ENCODE results near the gene TEX13B.
"Not testable (repeated sequence)": the region's sequence is repeated elsewhere in the genome, so short reads cannot be mapped to it uniquely, and the experiment has no call there.

TEX13B gene

GRCh38 chrX:107979534-107979933 lies 2.6 kb downstream of the TEX13B start:
- no peak overlapping the region for H3K4me3 ChIP-seq (ENCODE audit: low read depth, low read length)
- no peak for TF ChIP-seq CTCF (IDR thresholded peaks at IDR 0.05; ENCODE audit: borderline replicate concordance, insufficient read depth, low read depth, low read length)

GRCh38 chrX:107978707-107979307 lies 3.4 kb downstream of the TEX13B start:
- TF ChIP-seq CTCF (IDR thresholded peaks at IDR 0.05; ENCODE audit: borderline replicate concordance, insufficient read depth, low read depth, low read length), result peak; percentile 42; the same call in 1 of the 2 replicates
- H3K4me3 ChIP-seq (ENCODE audit: low read depth, low read length), result no peak overlapping the region

- no peak overlapping the region for H3K4me3 ChIP-seq (ENCODE audit: low read depth, low read length)
- TF ChIP-seq CTCF (IDR thresholded peaks at IDR 0.05; ENCODE audit: borderline replicate concordance, insufficient read depth, low read depth, low read length), result no peak
These were observed 4.1 kb downstream of the TEX13B start for GRCh38 chrX:107978071-107978470.

- no peak overlapping the region for H3K4me3 ChIP-seq (ENCODE audit: low read depth, low read length)
- TF ChIP-seq CTCF (IDR thresholded peaks at IDR 0.05; ENCODE audit: borderline replicate concordance, insufficient read depth, low read depth, low read length), result no peak
These were observed 10.5 kb downstream of the TEX13B start for GRCh38 chrX:107971636-107972035.

GRCh38 chrX:107970073-107970472 lies 12.1 kb downstream of the TEX13B start:
- TF ChIP-seq CTCF (IDR thresholded peaks at IDR 0.05; ENCODE audit: borderline replicate concordance, insufficient read depth, low read depth, low read length), result no peak
- H3K4me3 ChIP-seq (ENCODE audit: low read depth, low read length), result no peak overlapping the region

GRCh38 chrX:107968623-107969022 lies 13.5 kb downstream of the TEX13B start:
- no peak overlapping the region for H3K4me3 ChIP-seq (ENCODE audit: low read depth, low read length)
- TF ChIP-seq CTCF (IDR thresholded peaks at IDR 0.05; ENCODE audit: borderline replicate concordance, insufficient read depth, low read depth, low read length), result no peak

GRCh38 chrX:107955337-107955736 lies 26.8 kb downstream of the TEX13B start:
- not testable (repeated sequence) for H3K4me3 ChIP-seq (ENCODE audit: low read depth, low read length)

GRCh38 chrX:107940095-107940494 lies 42.1 kb downstream of the TEX13B start:
- H3K4me3 ChIP-seq (ENCODE audit: low read depth, low read length), result no peak overlapping the region
- no peak for TF ChIP-seq CTCF (IDR thresholded peaks at IDR 0.05; ENCODE audit: borderline replicate concordance, insufficient read depth, low read depth, low read length)

All from GM12875 (cell line).